Central memory CD4-positive, alpha-beta T cell (primary cell): ENCODE results near the gene FKBP8.
A peak's percentile ranks its signal among the peaks of the same experiment; 100 is the strongest.

ENCODE experiments used
- DNase-seq: peaks from one replicate; pipeline ENCODE4 v3.0.0; 2022

FKBP8 gene

GRCh38 chr19:18501351-18501750 lies 42.0 kb downstream of the FKBP8 start:
- DNase-seq = no peak

GRCh38 chr19:18500799-18501198 lies 42.6 kb downstream of the FKBP8 start:
- no peak for DNase-seq

- DNase-seq = no peak
Observed at GRCh38 chr19:18500376-18500775, 43.0 kb downstream of the FKBP8 start.

DNA sequence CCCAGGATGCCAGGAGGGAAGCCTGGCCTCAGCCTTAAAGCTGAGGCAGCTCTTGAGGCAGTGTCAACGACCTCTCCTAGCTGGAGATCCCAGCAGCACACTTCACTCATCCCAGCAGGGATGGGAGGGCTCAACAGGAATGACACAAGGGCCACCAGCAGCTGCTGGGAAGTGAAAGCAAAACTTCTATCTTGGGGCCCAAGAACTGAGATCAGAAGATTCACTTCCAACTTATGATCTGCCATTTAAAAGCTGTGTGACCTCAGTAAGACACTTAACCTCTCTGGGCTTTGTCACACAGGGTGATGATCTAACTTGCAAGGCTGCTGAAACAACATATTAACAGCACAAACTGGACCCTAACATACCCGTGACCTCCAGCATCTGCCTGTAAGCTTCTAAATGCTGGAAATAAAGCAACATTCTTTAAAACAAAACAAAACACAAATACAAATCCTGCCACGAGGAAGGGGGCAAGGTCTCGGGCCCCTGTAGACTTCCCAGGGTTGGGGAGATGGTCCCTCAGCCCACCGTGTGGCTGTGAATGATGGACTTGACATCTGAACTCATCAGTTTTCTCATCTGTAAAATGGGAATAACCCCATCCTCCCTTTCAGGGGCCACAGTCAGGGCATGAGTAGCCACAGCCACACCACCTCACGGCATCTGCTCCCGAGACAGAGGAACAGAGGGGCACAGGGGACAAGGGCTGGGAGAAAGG lies 44.2 kb downstream of the FKBP8 start:
- no peak for DNase-seq

- no peak for DNase-seq
Observed at GRCh38 chr19:18496980-18497256, 46.5 kb downstream of the FKBP8 start.

GRCh38 chr19:18496167-18496979 lies 47.0 kb downstream of the FKBP8 start:
- peak; percentile 86 for DNase-seq

- no peak for DNase-seq
Observed at GRCh38 chr19:18495204-18495911, 48.0 kb downstream of the FKBP8 start.

GRCh38 chr19:18494267-18494607 lies 49.1 kb downstream of the FKBP8 start:
- DNase-seq = peak; percentile 37

- DNase-seq = no peak
Observed at GRCh38 chr19:18493440-18494266, 49.7 kb downstream of the FKBP8 start.

- no peak for DNase-seq
Observed at GRCh38 chr19:18491995-18492953, 51.1 kb downstream of the FKBP8 start.

DNA sequence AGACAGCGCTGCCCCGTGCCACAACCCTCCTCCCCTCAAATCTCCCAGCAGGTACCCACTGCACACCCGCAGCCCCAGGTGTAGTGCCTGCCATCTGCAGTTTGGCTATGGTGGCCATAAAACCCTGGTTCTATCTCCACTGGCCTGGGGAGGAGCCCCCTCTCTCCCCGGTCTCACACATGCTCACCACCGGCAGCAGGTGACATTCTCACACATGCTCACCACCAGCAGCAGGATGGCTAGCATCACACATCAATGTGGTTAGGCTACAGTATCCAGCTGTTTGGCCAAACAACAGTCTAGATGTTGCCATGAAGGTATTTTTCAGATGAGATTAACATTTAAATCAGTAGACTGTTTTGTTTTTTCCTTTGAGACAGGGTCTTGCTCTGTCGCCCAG lies 52.6 kb downstream of the FKBP8 start:
- DNase-seq = no peak

DNA sequence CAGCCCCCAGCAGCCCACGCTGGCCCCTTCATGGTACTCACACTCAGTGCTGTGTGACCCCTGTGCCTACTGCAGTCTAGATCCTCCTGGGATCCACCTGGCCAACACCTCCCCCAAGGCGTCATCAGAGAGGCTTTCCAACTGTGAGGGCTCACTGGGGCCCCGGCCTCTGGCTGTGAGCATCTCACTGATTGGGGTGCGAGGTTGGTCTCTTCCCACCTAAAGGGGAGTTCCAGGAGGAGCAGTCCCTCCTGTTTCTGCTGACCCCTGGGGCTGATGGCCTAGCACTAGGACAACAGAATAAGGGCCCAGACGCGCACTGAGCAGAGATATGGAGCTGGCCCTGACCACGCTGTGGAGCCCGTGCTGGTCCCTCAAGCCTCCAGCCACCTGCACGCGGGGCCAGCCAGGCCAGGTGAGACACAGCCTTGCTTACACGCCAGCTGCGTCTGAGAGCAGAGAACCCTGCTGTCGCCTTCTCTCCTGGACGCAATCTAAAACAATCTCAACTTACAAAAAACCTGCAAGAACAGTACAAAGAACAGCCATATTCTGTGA lies 53.7 kb downstream of the FKBP8 start:
- no peak for DNase-seq

DNA sequence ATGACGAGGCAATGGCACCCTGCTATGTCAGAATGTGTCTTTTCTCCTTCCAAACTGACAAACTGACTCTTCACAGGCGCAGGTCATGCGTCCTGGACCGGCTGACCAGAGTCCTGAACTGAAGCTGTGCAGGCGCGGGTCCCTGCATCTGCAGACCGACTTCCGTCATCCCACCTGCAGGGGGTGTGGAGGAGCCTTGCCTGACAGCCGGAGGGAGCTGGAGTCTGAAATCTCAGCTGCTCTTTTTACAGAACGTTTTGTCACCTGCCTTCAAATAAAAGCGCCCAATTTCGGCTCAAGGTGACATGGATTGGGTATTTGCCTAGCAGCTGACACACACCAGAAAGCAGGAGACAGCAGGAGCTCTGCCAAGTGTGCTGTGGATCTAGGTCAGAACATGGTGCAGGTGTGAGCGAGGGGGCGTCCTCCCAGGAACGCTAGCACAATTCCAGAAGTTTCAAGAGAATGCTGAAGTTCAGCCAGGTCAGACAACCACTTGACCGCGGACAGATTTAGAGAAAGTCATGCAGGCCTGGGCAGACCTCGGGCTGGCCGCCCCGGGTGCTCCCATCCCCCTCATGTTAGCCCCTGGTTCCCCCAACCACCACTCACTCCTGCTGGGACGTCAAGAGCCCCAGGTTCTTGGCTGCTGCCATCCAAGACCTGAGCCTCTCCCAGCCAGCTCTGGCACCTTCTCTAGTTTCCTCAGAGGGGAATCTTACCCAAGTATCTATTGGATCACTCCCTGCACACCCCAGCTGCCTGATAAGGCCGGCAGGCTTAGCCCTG lies 54.3 kb downstream of the FKBP8 start:
- DNase-seq = no peak

- DNase-seq = no peak
Observed at GRCh38 chr19:18488403-18488723, 55.0 kb downstream of the FKBP8 start.

GRCh38 chr19:18487576-18488402 lies 55.6 kb downstream of the FKBP8 start:
- DNase-seq = no peak

DNA sequence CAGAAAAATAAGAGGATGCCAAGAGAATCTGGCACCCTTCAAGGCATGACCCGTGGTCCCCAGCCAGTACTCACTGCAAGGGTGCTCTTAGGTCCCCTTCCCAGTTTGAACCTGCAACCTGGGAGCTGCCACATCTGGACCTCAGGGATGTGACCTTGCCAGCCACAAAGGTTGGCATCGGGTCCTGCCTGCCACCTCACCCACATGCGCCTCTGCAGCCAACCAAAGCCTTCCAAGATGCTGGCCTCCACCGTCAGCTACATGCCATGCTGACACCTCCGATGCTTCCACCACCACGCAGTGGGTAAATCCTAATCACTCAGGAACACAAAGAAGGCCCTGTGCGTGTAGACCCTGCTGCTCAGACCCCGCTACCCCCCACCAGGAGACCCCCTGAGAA lies 56.6 kb downstream of the FKBP8 start:
- DNase-seq = no peak

DNA sequence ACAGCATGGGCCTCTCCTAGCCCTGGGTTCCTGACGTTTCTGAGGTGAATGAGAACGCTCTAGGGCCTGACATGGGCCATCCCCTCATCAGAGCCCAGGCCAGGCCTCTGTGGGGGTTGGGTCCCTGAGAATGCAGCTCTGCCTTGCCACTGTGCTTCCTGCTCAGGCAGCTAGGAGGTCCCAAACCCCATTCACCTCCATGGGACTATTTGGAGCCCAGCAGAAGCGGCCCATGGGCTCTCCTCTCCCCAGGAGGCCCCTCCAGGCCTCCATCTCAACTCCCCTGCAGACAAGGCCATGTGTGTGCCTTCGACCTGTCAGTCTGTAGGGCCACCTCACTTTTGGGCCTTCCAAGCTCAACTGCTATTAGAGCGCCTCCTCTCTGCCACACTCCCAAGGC lies 58.4 kb downstream of the FKBP8 start:
- DNase-seq = no peak

GRCh38 chr19:18483119-18483890 lies 60.1 kb downstream of the FKBP8 start:
- no peak for DNase-seq
